Measurements from ENCODE around the gene KAZN.

GRCh38 chr1:14728516-14728915 is 130.0 kb downstream of the KAZN start:
- TF ChIP-seq EZH2 (IDR thresholded peaks at IDR 0.05; ENCODE audit: insufficient read depth, low read length) (no peak), CTCF (IDR thresholded peaks at IDR 0.05; ENCODE audit: insufficient read depth, low read depth, low read length) (no peak)
